HCT116 (cell line): ENCODE measurements around the gene NIPA2. TPM values are rescaled to one million over a fixed set of nuclear protein-coding genes. Genes with fewer than 3 reads are reported as not detected.

Source experiments
- ATAC-seq: fragments of 200-7000 bp; cut with Tn5 transposase; 2 replicates; pipeline ENCODE4 v1.9.1; 2020; ENCODE audit warnings: mild to moderate bottlenecking, moderate library complexity
- BruUV-seq: library from RNA; stranded (reverse); fragments of 400-500 nt; replicated peaks from 2 replicates; lab custom pipeline; 2021; lab: Mats Ljungman, UMichigan
- CTCF ChIA-PET: fragments of 300-600 bp; sonication (Branson Sonifier 250); formaldehyde crosslinking; loops from one replicate; lab custom pipeline; 2021; ENCODE audit warnings: antibody characterized with exemption; lab: Charles Lee
- POLR2A ChIA-PET: fragments of 300-600, 350-600 bp; sonication (Branson Sonifier 250); formaldehyde crosslinking; loops from one replicate; lab custom pipeline; 2021; ENCODE audit warnings: antibody characterized with exemption; lab: Charles Lee
- RAD21 ChIA-PET, 2 experiments: fragments of 300-600 bp; sonication (Branson Sonifier 250); formaldehyde crosslinking; loops; one replicate each; lab custom pipeline; 2023; ENCODE audit warnings: low total read pairs in 2 of 2; ENCODE audit not compliant: uncharacterized antibody in 2 of 2, unreplicated experiment in 2 of 2, low non-redundant PET in 1 of 2; lab: Charles Lee
- DNase-seq: peaks from one replicate; pipeline ENCODE4 v3.0.0-alpha.2; 2010; ENCODE audit warnings: low read depth, low spot score
- H2AFZ ChIP-seq: fragments of 200-600 bp; shearing (Covaris generic), sonication (generic); 2 replicates; pipeline ENCODE4 v1.6.1; 2017; ENCODE audit warnings: low read depth, mixed run types, mixed read lengths, antibody characterized with exemption, low read length; ENCODE audit not compliant: poor library complexity, severe bottlenecking
- H3K27ac ChIP-seq: 2 replicates; pipeline ENCODE4 v1.5.1; 2012; ENCODE audit warnings: low read depth, low read length
- H3K27me3 ChIP-seq: fragments of 200-600 bp; sonication (generic); 2 replicates; pipeline ENCODE4 v1.6.1; 2016; ENCODE audit warnings: mixed run types, low read length, mixed read lengths; ENCODE audit not compliant: insufficient read depth
- H3K36me3 ChIP-seq, 2 experiments: fragments of 200-500 bp in 1 of 2; fragments of 200-600 bp in 1 of 2; sonication (Bioruptor generic) in 1 of 2; sonication (generic) in 1 of 2; 2 replicates each; pipeline versions ENCODE4 v1.5.1 to v1.6.1; 2014 to 2016; ENCODE audit warnings: low read length in 2 of 2, inconsistent platforms in 1 of 2, mixed read lengths in 1 of 2, mixed run types in 1 of 2; ENCODE audit not compliant: insufficient read depth in 2 of 2, control insufficient read depth in 1 of 2
- H3K4me1 ChIP-seq, 2 experiments: fragments of 200-600 bp in 1 of 2; sonication (generic) in 1 of 2; 2 replicates each; pipeline versions ENCODE4 v1.5.1 to v1.6.1; 2012 to 2017; ENCODE audit warnings: low read length in 2 of 2, inconsistent platforms in 1 of 2, mild to moderate bottlenecking in 1 of 2, mixed read lengths in 1 of 2, mixed run types in 1 of 2, moderate library complexity in 1 of 2; ENCODE audit not compliant: insufficient read depth in 2 of 2, control insufficient read depth in 1 of 2
- H3K4me2 ChIP-seq: fragments of 200-600 bp; sonication (generic); 2 replicates; pipeline ENCODE4 v1.6.1; 2017; ENCODE audit warnings: mixed run types, low read length, mixed read lengths
- H3K4me3 ChIP-seq, 2 experiments: fragments of 200-600 bp in 1 of 2; sonication (generic) in 1 of 2; replicated peaks in 1 of 2; 2 replicates each; pipeline ENCODE4 v1.5.1; 2011 to 2016; ENCODE audit warnings: low read length in 2 of 2, control low read depth in 1 of 2, low read depth in 1 of 2, mild to moderate bottlenecking in 1 of 2, mixed read lengths in 1 of 2, mixed run types in 1 of 2
- H3K79me2 ChIP-seq: fragments of 200-600 bp; sonication (generic); 2 replicates; pipeline ENCODE4 v1.6.1; 2017; ENCODE audit warnings: mild to moderate bottlenecking, mixed run types, low read length, moderate library complexity, mixed read lengths; ENCODE audit not compliant: insufficient read depth
- H3K9ac ChIP-seq: fragments of 200-600 bp; sonication (generic); 2 replicates; pipeline ENCODE4 v1.6.1; 2016; ENCODE audit warnings: low read length, mixed read lengths
- H3K9me2 ChIP-seq: fragments of 200-600 bp; sonication (generic), shearing (Covaris generic); 2 replicates; pipeline ENCODE4 v1.6.1; 2017; ENCODE audit warnings: mixed run types, mild to moderate bottlenecking, moderate library complexity; ENCODE audit not compliant: insufficient read depth
- H3K9me3 ChIP-seq, 2 experiments: fragments of 200-500 bp in 1 of 2; fragments of 200-600 bp in 1 of 2; sonication (Bioruptor generic) in 1 of 2; sonication (generic) in 1 of 2; 2 replicates each; pipeline ENCODE4 v1.6.1; 2014 to 2017; ENCODE audit warnings: low read length in 2 of 2, mixed read lengths in 2 of 2, inconsistent platforms in 1 of 2, low read depth in 1 of 2, mild to moderate bottlenecking in 1 of 2, mixed run types in 1 of 2, moderate library complexity in 1 of 2; ENCODE audit not compliant: control insufficient read depth in 1 of 2, insufficient read depth in 1 of 2
- H4K20me1 ChIP-seq: fragments of 200-600 bp; sonication (generic), shearing (Covaris generic); 2 replicates; pipeline ENCODE4 v1.6.1; 2017; ENCODE audit warnings: mixed run types, mild to moderate bottlenecking, moderate library complexity; ENCODE audit not compliant: insufficient read depth
- CBX3 ChIP-seq: IDR thresholded peaks from 2 replicates; pipeline ENCODE4 v1.6.1; 2012; ENCODE audit warnings: low read depth
- CEBPB ChIP-seq: IDR thresholded peaks from 2 replicates; pipeline ENCODE4 v1.6.1; 2012; ENCODE audit warnings: low read depth
- EZH2 ChIP-seq: fragments of 200-600 bp; sonication (generic); IDR thresholded peaks from 2 replicates; pipeline ENCODE4 v1.6.1; 2017; ENCODE audit warnings: antibody characterized with exemption, mixed run types
- EZH2phosphoT487 ChIP-seq: fragments of 200-600 bp; IDR thresholded peaks from 2 replicates; pipeline ENCODE4 v1.6.1; 2018; ENCODE audit warnings: antibody characterized with exemption, borderline replicate concordance
- JUND ChIP-seq: IDR thresholded peaks from 2 replicates; pipeline ENCODE4 v1.6.1; 2012
- SP1 ChIP-seq: IDR thresholded peaks from 2 replicates; pipeline ENCODE4 v1.6.1; 2012; ENCODE audit warnings: low read depth
- TCF7L2 ChIP-seq: IDR thresholded peaks from 2 replicates; pipeline ENCODE4 v1.7.0; 2011; ENCODE audit warnings: borderline replicate concordance, inconsistent platforms; ENCODE audit not compliant: insufficient read depth, insufficient read length; ENCODE audit errors: extremely low read depth
- YY1 ChIP-seq: IDR thresholded peaks from 2 replicates; pipeline ENCODE4 v1.6.1; 2011; ENCODE audit warnings: low read length, low read depth, moderate library complexity, mild to moderate bottlenecking; ENCODE audit not compliant: insufficient replicate concordance; ENCODE audit errors: extremely low read depth
- ZFX ChIP-seq: fragments of 450-650 bp; IDR thresholded peaks from 2 replicates; pipeline ENCODE4 v1.6.1; 2017
- ZNF274 ChIP-seq: fragments of 200-500 bp; sonication (Bioruptor generic); IDR thresholded peaks from 2 replicates; pipeline ENCODE4 v1.6.1; 2014; ENCODE audit warnings: mild to moderate bottlenecking, low read depth, low read length, inconsistent platforms
- intact Hi-C: fragments of 100-400 bp; cut with micrococcal nuclease; formaldehyde crosslinking; loops from 2 replicates; pipeline ENCODE4 v1.10.0; 2022
- total RNA-seq: library from RNA; stranded (reverse); gene quantifications from one replicate; pipeline ENCODE4 v1.2.1, GENCODE V29; 2021; ENCODE audit not compliant: unreplicated experiment
- TF ChIP-seq, protein P1 (sequence below): IDR thresholded peaks from 2 replicates; pipeline ENCODE4 v1.6.1; 2012
- TF ChIP-seq, protein P2 (sequence below), 3 experiments: fragments of 200-600 bp in 1 of 3; sonication (generic) in 1 of 3; IDR thresholded peaks in 2 of 3; conservative IDR thresholded peaks in 1 of 3; 2 replicates each; pipeline ENCODE4 v1.5.1; 2012 to 2017; ENCODE audit warnings: low read depth in 2 of 3, low read length in 2 of 3, antibody characterized with exemption in 1 of 3, borderline replicate concordance in 1 of 3, control low read depth in 1 of 3, mild to moderate bottlenecking in 1 of 3, mixed read lengths in 1 of 3, mixed run types in 1 of 3, moderate library complexity in 1 of 3; ENCODE audit not compliant: insufficient read depth in 1 of 3
- TF ChIP-seq, protein P3 (sequence below): IDR thresholded peaks from 2 replicates; pipeline ENCODE4 v1.6.1; 2012; ENCODE audit warnings: low read depth

NIPA2 gene
- total RNA-seq, 1 experiment from 2014 or later, result 54.4 TPM

DNA sequence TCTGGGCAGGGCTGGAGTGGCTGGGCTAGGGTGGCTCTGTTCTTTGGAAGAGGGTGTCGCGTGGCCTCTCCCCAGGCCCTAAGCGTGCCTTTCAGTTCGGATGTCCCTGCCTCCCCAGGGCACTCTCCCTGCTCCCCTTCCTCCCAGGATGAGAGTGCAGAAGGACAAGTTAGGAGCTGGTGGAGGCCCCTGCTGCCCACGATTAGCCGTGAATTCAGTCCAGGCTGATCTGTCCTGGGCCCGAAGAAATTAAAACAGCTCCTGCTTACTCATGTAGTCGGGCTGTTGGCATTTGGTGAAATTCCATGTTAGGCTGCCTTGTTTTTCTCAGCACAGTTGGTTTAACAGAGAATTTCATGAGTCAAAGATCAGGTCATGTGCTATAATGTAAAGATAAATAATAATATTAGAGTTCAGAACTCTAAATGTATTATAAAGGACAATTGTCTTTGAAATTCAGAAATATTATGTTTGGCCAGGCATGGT is 27.6 kb upstream of the NIPA2 start:
- intact Hi-C loops, result no loop called here

More for the DNA sequence above, 27.6 kb upstream of the NIPA2 start:
- H3K27me3 ChIP-seq, result no peaks in the 10 kb centered on the region
- ChIA-PET CTCF (interaction anchor here (1.0 kb wide), 1 partner anchor 27 kb away, joined by 3 read pairs; the partner anchor contains the start of gene NIPA2), POLR2A (no interaction called here), RAD21 (no interaction called here)
- H3K27ac ChIP-seq, result no peak overlapping the region
- H3K9ac ChIP-seq, result no peak overlapping the region
- no peaks in the 10 kb centered on the region for H3K4me1 ChIP-seq
- TF ChIP-seq EZH2 (no peak), ZFX (no peak), CBX3 (no peak), EZH2phosphoT487 (no peak), JUND (no peak), ZNF274 (no peak), CEBPB (no peak), YY1 (no peak), TCF7L2 (no peak), SP1 (no peak)
- TF ChIP-seq, protein P1, sequence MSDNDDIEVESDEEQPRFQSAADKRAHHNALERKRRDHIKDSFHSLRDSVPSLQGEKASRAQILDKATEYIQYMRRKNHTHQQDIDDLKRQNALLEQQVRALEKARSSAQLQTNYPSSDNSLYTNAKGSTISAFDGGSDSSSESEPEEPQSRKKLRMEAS, result no peak
- TF ChIP-seq, protein P2, sequence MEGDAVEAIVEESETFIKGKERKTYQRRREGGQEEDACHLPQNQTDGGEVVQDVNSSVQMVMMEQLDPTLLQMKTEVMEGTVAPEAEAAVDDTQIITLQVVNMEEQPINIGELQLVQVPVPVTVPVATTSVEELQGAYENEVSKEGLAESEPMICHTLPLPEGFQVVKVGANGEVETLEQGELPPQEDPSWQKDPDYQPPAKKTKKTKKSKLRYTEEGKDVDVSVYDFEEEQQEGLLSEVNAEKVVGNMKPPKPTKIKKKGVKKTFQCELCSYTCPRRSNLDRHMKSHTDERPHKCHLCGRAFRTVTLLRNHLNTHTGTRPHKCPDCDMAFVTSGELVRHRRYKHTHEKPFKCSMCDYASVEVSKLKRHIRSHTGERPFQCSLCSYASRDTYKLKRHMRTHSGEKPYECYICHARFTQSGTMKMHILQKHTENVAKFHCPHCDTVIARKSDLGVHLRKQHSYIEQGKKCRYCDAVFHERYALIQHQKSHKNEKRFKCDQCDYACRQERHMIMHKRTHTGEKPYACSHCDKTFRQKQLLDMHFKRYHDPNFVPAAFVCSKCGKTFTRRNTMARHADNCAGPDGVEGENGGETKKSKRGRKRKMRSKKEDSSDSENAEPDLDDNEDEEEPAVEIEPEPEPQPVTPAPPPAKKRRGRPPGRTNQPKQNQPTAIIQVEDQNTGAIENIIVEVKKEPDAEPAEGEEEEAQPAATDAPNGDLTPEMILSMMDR (IDR thresholded peaks at IDR 0.05 in 2 of 3, conservative IDR thresholded peaks at IDR 0.05 in 1 of 3; ENCODE audit: borderline replicate concordance in 1 of 3, insufficient read depth in 1 of 3, low read depth in 2 of 3, low read length in 2 of 3), result no peak
- TF ChIP-seq, protein P3, sequence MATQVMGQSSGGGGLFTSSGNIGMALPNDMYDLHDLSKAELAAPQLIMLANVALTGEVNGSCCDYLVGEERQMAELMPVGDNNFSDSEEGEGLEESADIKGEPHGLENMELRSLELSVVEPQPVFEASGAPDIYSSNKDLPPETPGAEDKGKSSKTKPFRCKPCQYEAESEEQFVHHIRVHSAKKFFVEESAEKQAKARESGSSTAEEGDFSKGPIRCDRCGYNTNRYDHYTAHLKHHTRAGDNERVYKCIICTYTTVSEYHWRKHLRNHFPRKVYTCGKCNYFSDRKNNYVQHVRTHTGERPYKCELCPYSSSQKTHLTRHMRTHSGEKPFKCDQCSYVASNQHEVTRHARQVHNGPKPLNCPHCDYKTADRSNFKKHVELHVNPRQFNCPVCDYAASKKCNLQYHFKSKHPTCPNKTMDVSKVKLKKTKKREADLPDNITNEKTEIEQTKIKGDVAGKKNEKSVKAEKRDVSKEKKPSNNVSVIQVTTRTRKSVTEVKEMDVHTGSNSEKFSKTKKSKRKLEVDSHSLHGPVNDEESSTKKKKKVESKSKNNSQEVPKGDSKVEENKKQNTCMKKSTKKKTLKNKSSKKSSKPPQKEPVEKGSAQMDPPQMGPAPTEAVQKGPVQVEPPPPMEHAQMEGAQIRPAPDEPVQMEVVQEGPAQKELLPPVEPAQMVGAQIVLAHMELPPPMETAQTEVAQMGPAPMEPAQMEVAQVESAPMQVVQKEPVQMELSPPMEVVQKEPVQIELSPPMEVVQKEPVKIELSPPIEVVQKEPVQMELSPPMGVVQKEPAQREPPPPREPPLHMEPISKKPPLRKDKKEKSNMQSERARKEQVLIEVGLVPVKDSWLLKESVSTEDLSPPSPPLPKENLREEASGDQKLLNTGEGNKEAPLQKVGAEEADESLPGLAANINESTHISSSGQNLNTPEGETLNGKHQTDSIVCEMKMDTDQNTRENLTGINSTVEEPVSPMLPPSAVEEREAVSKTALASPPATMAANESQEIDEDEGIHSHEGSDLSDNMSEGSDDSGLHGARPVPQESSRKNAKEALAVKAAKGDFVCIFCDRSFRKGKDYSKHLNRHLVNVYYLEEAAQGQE, result no peak
- no peak overlapping the region for H3K4me2 ChIP-seq
- no TSS peak for BruUV-seq
- ATAC-seq, result no peak
- DNase-seq, result no peak
- peaks cover 58% of the 10 kb centered on the region for H3K79me2 ChIP-seq
- no peak overlapping the region for H2AFZ ChIP-seq
- H3K9me3 ChIP-seq, result no peaks in the 10 kb centered on the region
- no peak overlapping the region for H3K4me3 ChIP-seq
- no peaks in the 10 kb centered on the region for H4K20me1 ChIP-seq
- H3K9me2 ChIP-seq, result no peaks in the 10 kb centered on the region
- peaks cover 4% of the 10 kb centered on the region in 2 experiments; a peak in 1 of 4 replicates for H3K36me3 ChIP-seq
